ENCODE results near the gene TIFAB. TPM values are rescaled to one million over a fixed set of nuclear protein-coding genes. Genes with fewer than 3 reads are reported as not detected.
A peak's percentile ranks its signal among the peaks of the same experiment; 100 is the strongest.

Gene TIFAB
- polyA plus RNA-seq, 2 of the 4 experiments (the other 2 are of a cell fraction), result not detected

- TF ChIP-seq HMGXB4 (CRISPR knock-in tag; IDR thresholded peaks at IDR 0.05; ENCODE audit: borderline replicate concordance), result peak; percentile 41; the same call in 1 of the 2 replicates
- TF ChIP-seq RNF2 (IDR thresholded peaks at IDR 0.05; ENCODE audit: borderline replicate concordance, low read depth), result no peak
- TF ChIP-seq JUNB (IDR thresholded peaks at IDR 0.05), result no peak
- peak; percentile 59; the same call in 1 of the 2 replicates for TF ChIP-seq MYC (IDR thresholded peaks at IDR 0.05; ENCODE audit: borderline replicate concordance, low read length)
- peak; percentile 91 for TF ChIP-seq POLR2A (IDR thresholded peaks at IDR 0.05; ENCODE audit: low read length)
- TF ChIP-seq KDM1A (IDR thresholded peaks at IDR 0.05; ENCODE audit: low read depth), result no peak
- TF ChIP-seq EHF (CRISPR knock-in tag; IDR thresholded peaks at IDR 0.05), result 0 out of 2 replicates have a peak, but pooled peaks have one; percentile 56
- TF ChIP-seq ATOH8 (CRISPR knock-in tag; IDR thresholded peaks at IDR 0.05; ENCODE audit: low read depth), result no peak
- TF ChIP-seq HOXB13 (CRISPR knock-in tag; IDR thresholded peaks at IDR 0.05; ENCODE audit: low read depth), result peak; percentile 77; the same call in 1 of the 2 replicates
- peak; percentile 24 for TF ChIP-seq PHF8 (IDR thresholded peaks at IDR 0.05; ENCODE audit: borderline replicate concordance, low read depth)
- TF ChIP-seq E2F6 (IDR thresholded peaks at IDR 0.05; ENCODE audit: borderline replicate concordance, low read depth), result peak; percentile 44; the same call in 1 of the 2 replicates
- TF ChIP-seq JUN (IDR thresholded peaks at IDR 0.05), result peak; percentile 78 to 82
- peak; percentile 65 for TF ChIP-seq MAX (IDR thresholded peaks at IDR 0.05)
- TF ChIP-seq HOXB5 (CRISPR knock-in tag; IDR thresholded peaks at IDR 0.05), result peak; percentile 73
- TF ChIP-seq NPAS2 (CRISPR knock-in tag; IDR thresholded peaks at IDR 0.05; ENCODE audit: borderline replicate concordance), result no peak
- TF ChIP-seq, protein P1, sequence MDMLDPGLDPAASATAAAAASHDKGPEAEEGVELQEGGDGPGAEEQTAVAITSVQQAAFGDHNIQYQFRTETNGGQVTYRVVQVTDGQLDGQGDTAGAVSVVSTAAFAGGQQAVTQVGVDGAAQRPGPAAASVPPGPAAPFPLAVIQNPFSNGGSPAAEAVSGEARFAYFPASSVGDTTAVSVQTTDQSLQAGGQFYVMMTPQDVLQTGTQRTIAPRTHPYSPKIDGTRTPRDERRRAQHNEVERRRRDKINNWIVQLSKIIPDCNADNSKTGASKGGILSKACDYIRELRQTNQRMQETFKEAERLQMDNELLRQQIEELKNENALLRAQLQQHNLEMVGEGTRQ (IDR thresholded peaks at IDR 0.05), result no peak
- TF ChIP-seq ZSCAN20 (CRISPR knock-in tag; IDR thresholded peaks at IDR 0.05), result peak; percentile 55; the same call in 1 of the 2 replicates
Observed at GRCh38 chr5:135398855-135399793, 53.0 kb downstream of the TIFAB start, which contains the start of gene MACROH2A1 (continued).

DNA sequence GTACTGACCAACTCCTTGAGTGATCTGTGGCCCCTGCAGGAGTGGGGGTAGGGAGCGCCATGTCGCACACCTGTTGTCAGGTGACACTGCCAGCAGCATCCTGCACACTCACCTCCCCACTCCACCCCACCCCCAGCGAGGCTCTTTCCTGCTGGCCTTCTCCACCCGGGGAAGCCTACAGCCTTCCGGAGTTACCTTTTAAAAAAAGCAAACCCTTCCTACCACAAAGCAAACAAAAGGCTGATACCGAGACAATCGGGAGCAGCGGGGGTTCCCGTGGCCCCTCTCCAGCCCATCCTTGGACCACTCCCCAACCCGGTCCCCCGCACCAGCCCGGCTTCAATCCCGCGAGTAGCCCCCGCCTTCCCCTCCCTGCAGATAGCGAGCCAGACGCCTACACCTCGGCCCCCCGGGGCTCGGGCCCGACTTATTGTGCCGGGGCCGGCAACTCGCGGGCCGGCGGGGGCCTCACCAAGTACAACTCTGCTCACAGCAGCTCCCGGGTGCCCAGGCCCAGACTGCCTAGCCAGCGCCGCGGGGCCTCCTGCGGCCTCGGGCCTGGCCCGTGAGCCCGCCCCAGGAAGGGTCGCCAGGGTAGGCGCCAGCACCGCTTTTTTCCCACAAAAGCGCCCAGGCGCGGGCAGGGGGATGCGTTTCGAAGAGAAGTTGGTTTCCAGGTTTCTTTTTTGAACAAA is 53.8 kb downstream of the TIFAB start:
- no peak for FAIRE-seq
- peak overlapping the region; percentile 97 for H3K4me3 ChIP-seq
- H3K27ac ChIP-seq, result peak overlapping the region; percentile 91 to 98
- ChIA-PET CTCF (interaction anchor here (2.4 kb wide), 1 partner anchor 27 kb away, joined by 7 read pairs; no protein-coding TSS in a partner anchor), POLR2A (no interaction called here)
- DNase-seq (ENCODE audit: low read depth in 1 of 2, low spot score in 1 of 2), result peak; percentile 16 to 28
- TF ChIP-seq HEYL (CRISPR knock-in tag; IDR thresholded peaks at IDR 0.05) (no peak), PHF8 (IDR thresholded peaks at IDR 0.05; ENCODE audit: borderline replicate concordance, low read depth) (peak; percentile 80)
- peak; percentile 37 to 63; a peak in 5 of 6 replicates for ATAC-seq
- H3K9me3 ChIP-seq, result no peaks in the 10 kb centered on the region
- WGBS (ENCODE audit: missing lambda C conversion rate), result 3% methylated on average over 12 of the region's 43 CpGs
- H3K4me1 ChIP-seq, result peaks cover 22% of the 10 kb centered on the region
- H3K4me2 ChIP-seq, result peak overlapping the region; percentile 77

Small RNA genes lying within 50 kb of the gene (small RNA-seq; reads per million reads assigned to genes)
- 0 reads per million in 6 experiments for gene DCANP1

Other genes with a start within 250 kb of the TIFAB start
- gene MACROH2A1, start 53.1 kb downstream of the TIFAB start, polyA plus RNA-seq (2011; rRNA removed), result 141 and 158 TPM in 2 replicates
- 154 to 172 TPM (median 162 TPM) in 3 replicates for gene MACROH2A1, start 53.1 kb downstream of the TIFAB start, polyA plus RNA-seq (2017; fragmentation: RNase III; extraction: RNeasy Plus Mini Kit Qiagen cat#74134 plus additional on column Dnase treatment)
- not detected in 2 replicates for gene DCANP1, start 5.0 kb downstream of the TIFAB start, polyA plus RNA-seq (2011; rRNA removed)
- not detected in 3 replicates for gene DCANP1, start 5.0 kb downstream of the TIFAB start, polyA plus RNA-seq (2017; fragmentation: RNase III; extraction: RNeasy Plus Mini Kit Qiagen cat#74134 plus additional on column Dnase treatment)
- gene NEUROG1, start 83.6 kb upstream of the TIFAB start, polyA plus RNA-seq (2011; rRNA removed), result not detected in 2 replicates
- not detected in 3 replicates for gene NEUROG1, start 83.6 kb upstream of the TIFAB start, polyA plus RNA-seq (2017; fragmentation: RNase III; extraction: RNeasy Plus Mini Kit Qiagen cat#74134 plus additional on column Dnase treatment)
- not detected in 2 replicates for gene CXCL14, start 126.6 kb upstream of the TIFAB start, polyA plus RNA-seq (2011; rRNA removed)
- gene CXCL14, start 126.6 kb upstream of the TIFAB start, polyA plus RNA-seq (2017; fragmentation: RNase III; extraction: RNeasy Plus Mini Kit Qiagen cat#74134 plus additional on column Dnase treatment), result 0.12 to 0.15 TPM (median 0.13 TPM) in 3 replicates